Inflammatory macrophage treated with lipopolysaccharide for 1 hour (primary cell): Measurements from ENCODE around the gene WIPF1.

ENCODE experiments used
- DNase-seq, 2 donors: peaks; one replicate each; pipeline ENCODE4 v3.0.0-alpha.2; 2020 to 2022

Gene WIPF1

GRCh38 chr2:174595116-174595809 lies 2.3 kb downstream of the WIPF1 start:
- DNase-seq, result peak in 1 of 2 donors; percentile 12

DNA sequence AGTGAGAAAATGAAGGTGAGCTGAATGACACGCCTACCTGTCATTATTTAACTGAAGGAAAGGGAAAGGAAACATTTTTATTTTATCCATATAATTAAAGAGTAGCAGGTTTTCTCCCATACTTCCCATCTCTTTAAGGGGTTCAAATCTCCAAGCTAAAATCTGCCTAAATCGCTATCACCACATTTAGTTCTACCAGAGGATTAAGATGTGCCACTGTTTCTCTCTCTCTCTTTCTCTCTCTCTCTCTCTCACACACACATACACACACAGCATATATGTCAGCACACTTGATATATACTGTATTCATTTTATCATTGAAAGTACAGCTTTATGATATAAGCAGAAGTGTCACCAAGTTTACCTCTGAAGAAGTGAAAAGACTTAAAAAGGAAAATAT lies 3.1 kb downstream of the WIPF1 start:
- DNase-seq, result no peak

GRCh38 chr2:174593574-174594203 lies 3.9 kb downstream of the WIPF1 start:
- peak; percentile 61 to 64 for DNase-seq

GRCh38 chr2:174593041-174593440 lies 4.6 kb downstream of the WIPF1 start:
- DNase-seq, result no peak

GRCh38 chr2:174591740-174592139 lies 5.9 kb downstream of the WIPF1 start:
- peak in 1 of 2 donors; percentile 41 for DNase-seq

DNA sequence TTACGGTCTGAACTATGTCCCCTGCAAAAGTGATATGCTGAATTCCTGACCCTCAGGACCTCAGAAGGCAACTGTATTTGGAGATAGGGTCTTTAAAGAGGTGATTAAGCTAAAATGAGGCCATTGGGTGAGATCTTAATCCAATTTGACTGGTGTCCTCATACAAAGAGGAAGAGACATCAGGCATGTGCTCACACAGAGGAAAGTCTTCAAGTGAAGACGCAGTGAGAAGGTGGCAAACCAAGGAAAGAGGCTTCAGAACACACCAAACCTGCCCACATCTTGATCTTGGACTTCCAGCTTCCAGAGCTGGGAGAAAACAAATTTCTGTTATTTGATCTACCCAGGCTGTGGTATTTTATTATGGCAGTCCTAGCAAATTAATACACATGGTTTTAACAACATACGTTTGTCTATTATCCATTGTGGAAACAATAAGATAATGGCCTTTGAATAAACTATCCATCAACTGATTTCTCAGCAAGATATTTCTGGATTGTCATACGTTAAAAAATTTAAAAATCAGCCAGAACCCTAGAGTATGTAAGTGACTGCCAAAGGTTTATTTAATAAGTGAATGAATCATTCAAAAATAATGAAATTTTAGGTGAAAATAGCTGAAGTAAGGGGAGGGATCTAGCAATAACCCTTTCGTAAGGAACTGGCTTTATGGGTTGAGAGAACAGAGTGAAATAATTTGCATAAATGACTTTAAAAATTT lies 6.5 kb downstream of the WIPF1 start:
- DNase-seq, result no peak

GRCh38 chr2:174590346-174590745 lies 7.3 kb downstream of the WIPF1 start:
- no peak for DNase-seq

DNA sequence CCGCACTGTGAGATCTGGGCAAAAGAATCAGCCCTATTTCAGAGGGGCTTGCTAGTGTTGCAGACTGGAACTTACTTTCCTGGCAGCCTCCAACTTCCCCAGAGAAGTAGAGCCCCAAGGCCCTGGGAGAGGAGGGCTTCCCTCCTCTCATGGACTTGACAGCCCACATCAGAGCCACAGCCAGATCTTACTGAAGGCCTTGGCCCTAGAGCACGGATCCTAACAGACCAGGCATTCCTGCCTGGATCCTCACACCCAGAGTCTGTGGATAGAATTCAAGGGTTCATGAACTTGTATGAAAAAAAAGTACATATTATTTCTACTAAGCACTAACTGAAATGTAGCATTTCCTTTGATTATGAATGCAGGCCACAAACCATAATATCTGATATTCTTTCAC lies 8.3 kb downstream of the WIPF1 start:
- DNase-seq, result no peak

GRCh38 chr2:174588463-174588862 lies 9.1 kb downstream of the WIPF1 start:
- DNase-seq, result no peak

GRCh38 chr2:174587579-174587978 lies 10.0 kb downstream of the WIPF1 start:
- DNase-seq, result no peak

DNA sequence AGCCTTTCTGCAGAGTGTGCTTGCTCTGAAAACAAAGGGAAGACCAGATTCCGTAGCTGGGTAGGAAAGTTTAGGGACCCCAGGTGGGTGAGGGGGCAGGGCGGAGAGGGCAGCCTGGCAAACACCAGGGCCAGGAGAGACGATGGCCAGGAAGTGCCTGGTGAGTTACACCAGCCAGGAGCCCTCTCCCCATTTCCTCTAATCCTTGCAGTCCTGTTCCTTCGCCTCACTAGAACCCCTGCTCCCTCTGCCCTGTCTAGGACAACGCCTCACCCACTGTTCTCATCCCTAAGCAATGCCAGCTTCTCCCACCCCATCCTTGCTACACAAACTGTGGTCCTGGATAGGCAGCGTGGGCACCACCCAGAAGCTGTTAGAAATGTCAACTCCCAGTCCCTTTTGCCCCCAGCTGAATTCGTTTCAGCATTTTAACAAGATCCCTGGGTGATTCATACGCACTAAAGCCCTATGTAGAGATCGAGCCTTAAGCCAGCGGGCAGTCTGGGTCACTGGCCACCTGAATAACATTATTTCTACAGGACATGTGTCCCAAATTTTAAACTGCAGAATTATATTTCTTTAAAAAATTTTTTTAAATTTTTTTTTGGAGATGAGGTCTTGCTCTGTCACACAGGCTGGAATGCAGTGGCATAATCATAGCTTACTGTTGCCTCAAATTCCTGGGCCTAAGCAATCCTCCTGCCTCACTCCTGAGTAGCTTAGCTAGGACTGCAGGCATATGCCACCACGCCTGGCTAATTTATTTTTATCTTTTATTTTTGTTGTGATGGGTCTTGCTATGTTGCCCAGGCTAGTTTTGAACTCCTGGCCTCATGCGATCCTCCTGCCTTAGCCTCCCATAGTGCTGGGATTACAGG lies 10.9 kb downstream of the WIPF1 start:
- no peak for DNase-seq

GRCh38 chr2:174585657-174586252 lies 11.8 kb downstream of the WIPF1 start:
- no peak for DNase-seq

DNA sequence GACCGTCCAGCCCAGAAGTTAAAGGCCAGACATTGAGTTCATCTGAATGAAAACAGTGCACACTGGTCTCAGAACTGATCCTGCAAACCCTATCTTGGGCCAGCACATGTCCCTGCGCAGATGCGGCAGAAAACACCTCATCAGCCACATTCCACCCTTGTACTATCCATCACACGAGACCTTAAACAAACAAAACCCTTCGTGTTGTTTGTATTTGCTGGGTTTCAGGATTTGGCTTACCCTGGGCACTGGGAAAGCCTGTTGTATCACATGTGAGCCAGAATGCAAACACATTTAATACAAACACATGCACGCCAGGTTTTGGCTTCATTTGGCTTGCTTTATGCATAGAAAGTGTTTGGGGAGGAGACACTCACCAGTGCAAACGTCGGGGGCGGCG lies 12.5 kb downstream of the WIPF1 start:
- no peak for DNase-seq

GRCh38 chr2:174581491-174581890 lies 16.1 kb downstream of the WIPF1 start:
- DNase-seq, result no peak

GRCh38 chr2:174580951-174581350 lies 16.7 kb downstream of the WIPF1 start:
- no peak for DNase-seq

- DNase-seq, result peak; percentile 41 to 51
Measured at GRCh38 chr2:174577967-174578589, 19.5 kb downstream of the WIPF1 start.

- DNase-seq, result no peak
Measured at GRCh38 chr2:174575124-174575776, 22.4 kb downstream of the WIPF1 start.

GRCh38 chr2:174574657-174575056 lies 22.9 kb downstream of the WIPF1 start:
- no peak for DNase-seq

GRCh38 chr2:174573621-174574081 lies 24.0 kb downstream of the WIPF1 start:
- peak; percentile 83 to 91 for DNase-seq

GRCh38 chr2:174572556-174572955 lies 25.0 kb downstream of the WIPF1 start:
- no peak for DNase-seq

DNA sequence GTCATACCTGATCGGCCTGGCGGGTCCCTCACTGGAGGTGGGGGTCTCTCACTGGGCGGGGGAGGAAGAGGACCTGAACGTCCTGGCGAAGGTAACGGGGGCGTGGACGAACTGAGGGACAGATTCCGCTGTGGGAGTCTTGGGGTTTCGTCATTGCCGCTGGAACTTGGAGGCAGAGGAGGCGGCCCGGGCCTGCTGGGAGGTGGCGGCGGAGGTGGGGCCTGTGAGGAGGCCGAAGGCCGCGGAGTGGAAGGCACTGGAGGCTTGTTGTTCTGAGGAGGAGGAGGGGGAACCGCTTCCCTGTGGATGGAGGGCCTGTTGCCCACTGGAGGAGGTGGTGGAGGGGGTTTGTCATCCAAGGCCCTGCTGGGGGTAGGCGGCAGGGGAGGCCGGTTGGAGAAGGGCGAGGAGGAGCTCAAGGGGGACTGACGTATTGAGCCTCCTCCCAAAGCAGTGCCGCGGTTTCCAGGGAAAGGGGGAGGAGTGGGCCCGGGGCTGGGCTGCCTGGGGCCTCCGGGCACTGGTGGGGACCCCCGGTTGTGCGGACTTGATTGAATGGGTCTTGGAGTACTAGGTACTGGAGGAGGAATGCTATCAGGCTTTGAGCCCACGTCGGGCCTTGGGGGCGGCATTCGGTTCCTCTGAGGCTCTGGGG lies 25.8 kb downstream of the WIPF1 start:
- no peak for DNase-seq
